ENCODE data around the gene MEX3A. TPM values are rescaled to one million over a fixed set of nuclear protein-coding genes. Genes with fewer than 3 reads are reported as not detected.
"Not testable (repeated sequence)": the region's sequence is repeated elsewhere in the genome, so short reads cannot be mapped to it uniquely, and the experiment has no call there.

The MEX3A gene
- total RNA-seq, 1 experiment from 2014 or later, result 52.7 TPM

DNA sequence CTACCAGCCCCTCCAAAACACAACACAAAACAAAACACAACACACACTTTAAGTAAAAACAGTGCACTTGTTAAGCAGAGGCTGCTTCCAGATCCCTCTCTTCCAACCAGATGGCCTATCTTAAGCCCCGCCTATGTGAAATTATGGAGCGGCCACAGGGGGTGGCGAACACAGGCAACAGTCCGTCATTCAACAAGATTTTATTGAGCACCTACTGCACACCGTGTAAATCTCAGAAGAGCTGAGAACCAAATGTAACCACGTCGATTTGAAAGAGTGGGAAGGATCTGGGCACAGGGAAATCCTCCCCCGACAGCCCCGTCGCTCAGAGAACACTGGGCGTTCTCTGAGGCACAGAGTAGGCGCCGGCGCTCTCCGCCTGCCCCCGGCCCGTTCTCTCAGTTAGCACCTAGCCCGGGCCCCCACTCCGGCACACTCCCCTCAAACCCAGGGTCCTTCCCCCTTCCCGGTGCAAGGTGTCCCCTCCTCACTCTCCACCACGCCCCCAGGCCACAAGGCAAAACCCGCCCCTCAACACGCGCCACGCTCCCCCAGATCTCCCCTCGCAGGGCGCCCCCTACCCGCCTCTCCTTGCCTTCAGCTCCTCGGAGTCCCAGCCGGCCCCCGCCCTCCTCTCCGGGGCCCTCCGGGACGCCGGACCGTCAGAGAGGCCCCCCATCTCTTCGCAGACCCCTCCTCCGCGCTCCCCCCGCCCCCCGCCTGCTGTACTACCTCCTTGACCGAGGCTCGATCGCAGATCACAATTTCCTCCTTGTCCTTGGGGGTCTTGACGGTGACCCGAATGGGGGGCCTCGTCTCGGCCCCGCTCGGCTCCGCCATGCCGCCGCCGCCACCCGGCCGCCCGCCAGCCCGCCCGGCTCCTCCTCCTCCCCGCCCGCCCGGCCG, 29.1 kb downstream of the MEX3A start:
- Histone ChIP-seq H3K4me3 (ENCODE audit: insufficient read depth, low read depth, low read length) (peak overlapping the region; percentile 78), H3K36me3 (replicated peaks; ENCODE audit: control insufficient read depth, insufficient read depth, low read length) (peaks cover 13% of the 10 kb centered on the region), H3K27me3 (ENCODE audit: control insufficient read depth, insufficient read depth, low read length) (no peaks in the 10 kb centered on the region)
- peak; percentile 97 for DNase-seq

DNA sequence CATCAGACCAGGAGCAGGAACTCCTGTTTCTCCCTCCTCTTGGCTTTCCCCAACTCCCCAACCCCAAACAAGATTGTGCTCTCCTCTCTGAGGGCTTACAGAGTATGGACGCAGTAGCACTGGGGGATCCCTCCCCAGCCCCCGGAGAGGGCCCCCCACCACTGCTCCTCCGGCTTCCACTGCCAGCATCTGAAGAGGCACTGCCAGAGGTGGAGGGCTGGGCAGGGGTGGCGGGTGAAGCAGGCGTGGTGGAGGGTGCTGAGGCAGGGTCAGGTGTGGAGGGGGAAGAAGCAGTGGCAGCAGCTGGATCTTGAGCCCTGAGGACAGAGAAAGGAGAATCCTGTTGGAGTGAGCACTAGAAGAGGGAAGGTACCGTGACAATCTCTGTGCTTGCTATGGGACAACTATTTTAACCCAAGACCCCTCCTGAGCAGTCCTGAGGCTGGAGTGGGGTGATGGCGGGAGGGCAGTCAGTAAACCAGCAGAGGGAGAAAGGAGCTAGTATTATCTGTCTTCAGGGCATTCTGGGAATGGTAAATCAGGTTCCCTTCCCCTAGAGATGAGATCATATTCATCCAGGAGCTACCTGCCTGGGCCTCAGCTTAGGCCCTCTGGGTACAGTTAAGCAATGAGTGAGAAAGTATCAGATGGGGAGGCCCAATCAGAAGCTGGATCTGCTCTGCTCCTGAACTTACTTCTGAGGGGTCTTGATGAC, 31.1 kb downstream of the MEX3A start:
- H3K27me3 ChIP-seq (ENCODE audit: control insufficient read depth, insufficient read depth, low read length), result no peaks in the 10 kb centered on the region
- DNase-seq, result peak; percentile 55

DNA sequence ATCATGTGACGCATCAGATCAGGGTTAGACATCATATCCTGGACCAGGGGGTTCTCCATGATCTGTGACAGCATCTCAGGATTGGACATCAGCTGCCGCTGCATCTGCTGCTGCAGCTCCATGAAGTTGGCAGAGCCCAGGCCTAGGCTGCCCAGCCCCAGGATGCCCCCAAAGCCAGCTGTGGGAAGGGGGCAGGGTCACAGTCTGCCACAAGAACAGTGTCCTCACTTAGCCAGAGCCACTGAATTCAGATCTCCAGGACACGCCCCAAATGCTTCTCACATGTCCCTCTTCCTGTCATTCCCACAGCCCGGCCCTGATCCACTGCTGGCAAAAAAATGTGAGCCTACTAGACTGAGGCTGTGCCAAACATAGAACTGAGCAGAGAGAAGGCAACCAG, 31.9 kb downstream of the MEX3A start:
- DNase-seq, result no peak
- H3K4me3 ChIP-seq (ENCODE audit: insufficient read depth, low read depth, low read length), result no peak overlapping the region
- H3K27me3 ChIP-seq (ENCODE audit: control insufficient read depth, insufficient read depth, low read length), result no peaks in the 10 kb centered on the region
- H3K36me3 ChIP-seq (replicated peaks; ENCODE audit: control insufficient read depth, insufficient read depth, low read length), result peaks cover 9% of the 10 kb centered on the region

More for the DNA sequence above, 31.1 kb downstream of the MEX3A start:
- Histone ChIP-seq H3K4me3 (ENCODE audit: insufficient read depth, low read depth, low read length) (no peak overlapping the region), H3K36me3 (replicated peaks; ENCODE audit: control insufficient read depth, insufficient read depth, low read length) (peaks cover 9% of the 10 kb centered on the region)

DNA sequence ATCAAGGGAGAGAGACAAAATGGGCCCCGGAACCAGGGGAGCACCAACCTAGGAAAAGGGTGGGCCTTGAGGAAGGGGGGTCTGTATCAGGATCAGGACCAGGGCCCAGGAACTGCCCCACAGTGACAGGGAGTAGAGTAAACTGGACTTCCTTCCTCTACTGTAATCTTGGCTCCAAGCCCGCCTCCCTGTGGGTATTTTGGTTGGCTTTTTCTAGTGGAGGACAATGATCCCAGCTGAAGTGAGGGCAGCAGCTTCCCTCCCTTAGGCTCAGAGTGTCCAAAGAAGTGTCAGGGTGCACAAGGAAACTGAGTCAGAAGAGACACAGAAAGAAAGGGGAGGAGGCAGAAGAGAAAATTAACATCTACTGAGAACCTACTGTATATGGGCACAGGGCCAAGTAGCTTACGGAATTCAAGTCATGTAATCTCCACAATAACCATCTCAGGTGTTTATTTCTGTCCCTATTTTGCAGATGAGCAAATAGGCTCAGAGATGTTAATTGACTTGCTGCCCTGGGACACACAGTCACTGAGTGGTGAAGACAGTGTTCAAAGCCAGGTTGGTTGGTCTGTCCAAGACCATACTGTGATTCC, 33.5 kb downstream of the MEX3A start:
- Histone ChIP-seq H3K27me3 (ENCODE audit: control insufficient read depth, insufficient read depth, low read length) (no peaks in the 10 kb centered on the region), H3K36me3 (replicated peaks; ENCODE audit: control insufficient read depth, insufficient read depth, low read length) (peaks cover 9% of the 10 kb centered on the region), H3K4me3 (ENCODE audit: insufficient read depth, low read depth, low read length) (no peak overlapping the region)
- no peak for DNase-seq

DNA sequence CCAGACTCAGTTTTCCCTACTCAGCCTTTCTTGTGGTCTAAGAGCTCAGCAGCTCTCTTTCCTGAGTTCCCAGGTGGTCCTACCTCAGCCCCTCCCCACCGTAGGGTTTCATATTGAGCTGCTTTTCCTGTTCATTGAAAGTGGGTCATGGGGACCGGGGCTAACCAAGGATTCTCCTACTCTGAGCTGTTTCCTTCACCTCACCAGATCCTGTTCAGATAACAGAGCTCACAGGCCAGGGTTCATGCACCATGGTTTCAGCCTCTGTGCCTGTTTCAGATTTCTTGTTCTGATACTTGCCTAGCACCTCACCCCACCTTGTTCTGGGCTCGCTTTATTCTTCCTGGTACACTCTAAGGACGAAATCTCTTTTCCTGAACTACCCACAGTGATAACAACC, 37.2 kb downstream of the MEX3A start:
- H3K36me3 ChIP-seq (replicated peaks; ENCODE audit: control insufficient read depth, insufficient read depth, low read length), result peaks cover 20% of the 10 kb centered on the region
- H3K27me3 ChIP-seq (ENCODE audit: control insufficient read depth, insufficient read depth, low read length), result no peaks in the 10 kb centered on the region
- no peak for DNase-seq
- H3K4me3 ChIP-seq (ENCODE audit: insufficient read depth, low read depth, low read length), result no peak overlapping the region

DNA sequence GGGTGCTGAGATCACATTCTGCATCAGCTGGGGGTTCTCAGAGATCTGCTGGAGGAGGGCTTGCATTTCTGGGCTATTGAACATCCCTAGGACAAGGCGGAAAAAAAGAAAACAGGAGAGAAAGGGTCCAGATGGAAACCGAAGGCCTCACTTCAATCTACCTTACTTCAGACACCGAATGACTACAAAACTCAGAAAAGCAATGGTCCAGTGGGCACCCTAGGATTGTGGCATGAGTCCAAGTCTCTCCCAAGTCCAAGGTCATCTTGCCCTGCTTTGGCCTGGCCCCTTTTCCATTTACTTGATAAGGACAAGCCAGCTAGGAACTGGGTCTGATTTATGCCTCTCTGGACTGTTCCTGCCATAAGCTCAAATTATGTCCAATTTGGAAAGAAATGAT, 39.4 kb downstream of the MEX3A start:
- Histone ChIP-seq H3K36me3 (replicated peaks; ENCODE audit: control insufficient read depth, insufficient read depth, low read length) (peaks cover 11% of the 10 kb centered on the region), H3K27me3 (ENCODE audit: control insufficient read depth, insufficient read depth, low read length) (no peaks in the 10 kb centered on the region), H3K4me3 (ENCODE audit: insufficient read depth, low read depth, low read length) (no peak overlapping the region)
- no peak for DNase-seq

DNA sequence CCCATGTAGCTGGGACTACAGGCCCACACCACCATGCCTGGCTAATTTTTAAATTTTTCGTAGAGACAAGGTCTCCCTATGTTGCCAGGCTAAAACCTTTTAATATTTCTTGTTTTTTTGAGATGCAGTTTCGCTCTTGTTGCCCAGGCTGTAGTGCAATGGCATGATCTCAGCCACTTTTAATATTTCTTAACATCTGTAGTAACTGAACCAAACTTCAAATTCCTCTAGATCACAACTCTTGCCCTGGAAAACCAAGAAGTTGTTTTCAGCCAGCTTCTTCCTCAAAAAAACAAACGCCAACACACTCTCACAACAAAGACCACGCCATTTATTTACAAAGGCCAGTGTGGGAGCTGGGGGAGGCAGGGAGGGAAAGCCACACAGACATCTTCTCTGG, 47.3 kb downstream of the MEX3A start:
- not testable (repeated sequence) for H3K4me3 ChIP-seq (ENCODE audit: insufficient read depth, low read depth, low read length); H3K36me3 ChIP-seq (replicated peaks; ENCODE audit: control insufficient read depth, insufficient read depth, low read length); DNase-seq; H3K27me3 ChIP-seq (ENCODE audit: control insufficient read depth, insufficient read depth, low read length)

DNA sequence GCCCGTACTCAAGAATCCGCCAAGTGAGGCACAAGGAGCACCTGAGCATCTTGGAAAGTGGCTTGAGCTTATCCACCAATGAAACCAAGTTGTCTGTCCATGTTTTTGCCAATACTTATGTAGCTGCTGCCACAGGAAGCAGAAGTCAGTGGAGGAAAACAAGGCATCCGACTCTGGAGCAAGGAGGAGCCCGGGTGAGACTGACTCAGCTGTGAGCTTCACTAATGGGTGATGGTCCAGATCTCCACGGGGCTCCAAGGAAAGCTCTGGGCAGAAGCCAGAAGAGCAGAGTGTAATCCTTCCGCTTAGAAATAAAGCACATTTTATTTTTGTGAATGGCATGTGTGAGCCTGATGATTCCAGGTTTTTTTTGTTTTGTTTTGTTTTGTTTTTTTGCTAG, 49.3 kb downstream of the MEX3A start:
- no peaks in the 10 kb centered on the region for H3K36me3 ChIP-seq (replicated peaks; ENCODE audit: control insufficient read depth, insufficient read depth, low read length)
- no peak for DNase-seq
- H3K4me3 ChIP-seq (ENCODE audit: insufficient read depth, low read depth, low read length), result no peak overlapping the region
- no peaks in the 10 kb centered on the region for H3K27me3 ChIP-seq (ENCODE audit: control insufficient read depth, insufficient read depth, low read length)

DNA sequence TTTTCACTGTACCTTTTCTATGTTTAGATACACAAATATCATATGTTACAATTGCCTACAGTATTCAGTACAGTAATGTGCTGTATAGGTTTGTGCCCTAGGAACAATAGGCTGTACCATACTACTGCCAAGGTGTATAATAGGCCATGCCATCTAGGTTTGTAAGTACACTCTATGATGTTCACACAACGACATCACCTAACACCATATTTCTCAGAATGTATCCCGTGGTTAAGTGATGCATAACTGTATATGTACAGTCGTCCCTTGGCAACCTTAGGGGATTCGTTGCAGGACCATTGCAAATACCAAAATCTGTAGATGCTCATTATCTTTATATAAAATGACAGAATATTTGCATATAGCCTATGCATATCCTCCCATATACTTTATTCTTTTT, 55.7 kb downstream of the MEX3A start:
- no peak for DNase-seq
- Histone ChIP-seq H3K36me3 (replicated peaks; ENCODE audit: control insufficient read depth, insufficient read depth, low read length) (no peaks in the 10 kb centered on the region), H3K4me3 (ENCODE audit: insufficient read depth, low read depth, low read length) (no peak overlapping the region), H3K27me3 (ENCODE audit: control insufficient read depth, insufficient read depth, low read length) (no peaks in the 10 kb centered on the region; the same call in 1 of the 2 replicates)

DNA sequence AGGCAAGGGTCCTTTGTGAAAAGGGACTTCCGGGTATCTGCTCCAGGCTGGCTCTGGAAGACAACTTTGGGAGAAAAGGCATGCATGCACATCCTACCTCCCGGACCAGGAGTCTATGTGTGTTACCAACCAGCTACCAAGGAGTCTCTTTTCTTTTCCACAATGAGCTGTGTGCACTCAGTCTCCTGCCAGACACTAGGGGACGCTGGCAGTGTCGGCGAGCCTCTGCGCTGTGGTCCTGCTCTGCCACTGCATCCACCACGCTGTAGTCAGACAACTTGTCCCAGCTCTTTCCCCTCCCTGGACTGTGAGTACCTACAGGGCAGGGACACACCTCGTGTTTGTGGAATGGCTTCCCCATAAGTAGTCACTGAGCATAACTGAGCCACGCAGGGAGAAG, 56.4 kb downstream of the MEX3A start:
- no peak overlapping the region for H3K4me3 ChIP-seq (ENCODE audit: insufficient read depth, low read depth, low read length)
- no peaks in the 10 kb centered on the region; the same call in 1 of the 2 replicates for H3K27me3 ChIP-seq (ENCODE audit: control insufficient read depth, insufficient read depth, low read length)
- DNase-seq, result peak; percentile 90
- no peaks in the 10 kb centered on the region for H3K36me3 ChIP-seq (replicated peaks; ENCODE audit: control insufficient read depth, insufficient read depth, low read length)

DNA sequence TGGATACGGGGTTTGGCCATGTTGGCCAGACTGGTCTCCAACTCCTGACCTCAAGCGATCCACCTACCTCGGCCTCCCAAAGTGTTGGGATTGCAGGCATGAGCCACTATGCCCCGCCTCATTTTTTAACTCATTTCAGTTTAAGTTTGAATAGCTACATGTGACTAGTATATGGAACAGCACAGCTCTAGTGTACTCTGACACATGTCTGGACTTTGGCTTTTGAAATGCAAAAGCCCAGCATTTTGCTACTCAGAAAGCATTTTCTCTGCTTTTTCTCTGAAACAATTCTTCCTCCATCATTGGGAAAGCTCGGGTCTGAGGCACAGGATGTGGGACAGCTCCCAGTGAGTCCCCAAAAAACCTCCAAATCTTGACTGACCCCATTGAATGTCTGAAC, 57.5 kb downstream of the MEX3A start:
- no peak for DNase-seq
- no peaks in the 10 kb centered on the region; the same call in 1 of the 2 replicates for H3K27me3 ChIP-seq (ENCODE audit: control insufficient read depth, insufficient read depth, low read length)
- no peak overlapping the region for H3K4me3 ChIP-seq (ENCODE audit: insufficient read depth, low read depth, low read length)

More for the DNA sequence above, 57.5 kb downstream of the MEX3A start:
- no peaks in the 10 kb centered on the region; the same call in 1 of the 2 replicates for H3K36me3 ChIP-seq (replicated peaks; ENCODE audit: control insufficient read depth, insufficient read depth, low read length)

Other genes starting within 250 kb of the MEX3A start
- gene GON4L, start 225.3 kb downstream of the MEX3A start, total RNA-seq (2014; rRNA removed; shearing (Covaris generic)), result 30.7 and 42.5 TPM in 2 replicates
- 9.6 and 11.0 TPM in 2 replicates for gene SYT11, start 222.9 kb downstream of the MEX3A start, total RNA-seq (2014; rRNA removed; shearing (Covaris generic))
- gene RIT1, start 171.1 kb downstream of the MEX3A start, total RNA-seq (2014; rRNA removed; shearing (Covaris generic)), result 39.1 and 47.1 TPM in 2 replicates
- 58.4 and 78.1 TPM in 2 replicates for gene KHDC4, start 148.1 kb downstream of the MEX3A start, total RNA-seq (2014; rRNA removed; shearing (Covaris generic))
- gene RXFP4, start 140.8 kb downstream of the MEX3A start, total RNA-seq (2014; rRNA removed; shearing (Covaris generic)), result not detected in 2 replicates
- gene ARHGEF2, start 103.9 kb downstream of the MEX3A start, total RNA-seq (2014; rRNA removed; shearing (Covaris generic)), result 97.1 and 104 TPM in 2 replicates
- gene SSR2, start 61.5 kb downstream of the MEX3A start, total RNA-seq (2014; rRNA removed; shearing (Covaris generic)), result 427 and 445 TPM in 2 replicates
- 64.6 and 66.3 TPM in 2 replicates for gene UBQLN4, start 28.7 kb downstream of the MEX3A start, total RNA-seq (2014; rRNA removed; shearing (Covaris generic))
- 58.0 and 74.1 TPM in 2 replicates for gene LAMTOR2, start 27.7 kb downstream of the MEX3A start, total RNA-seq (2014; rRNA removed; shearing (Covaris generic))
- 18.3 and 27.6 TPM in 2 replicates for gene RAB25, start 21.3 kb downstream of the MEX3A start, total RNA-seq (2014; rRNA removed; shearing (Covaris generic))
- 101 and 119 TPM in 2 replicates for gene LMNA, start 32.2 kb upstream of the MEX3A start, total RNA-seq (2014; rRNA removed; shearing (Covaris generic))
- 10.3 and 15.8 TPM in 2 replicates for gene SEMA4A, start 71.1 kb upstream of the MEX3A start, total RNA-seq (2014; rRNA removed; shearing (Covaris generic))
- 31.9 and 33.2 TPM in 2 replicates for gene SLC25A44, start 111.6 kb upstream of the MEX3A start, total RNA-seq (2014; rRNA removed; shearing (Covaris generic))
- gene PMF1, start 130.5 kb upstream of the MEX3A start, total RNA-seq (2014; rRNA removed; shearing (Covaris generic)), result 286 and 290 TPM in 2 replicates
- 1.4 and 2.7 TPM in 2 replicates for gene BGLAP, start 159.7 kb upstream of the MEX3A start, total RNA-seq (2014; rRNA removed; shearing (Covaris generic))
- gene PAQR6, start 165.6 kb upstream of the MEX3A start, total RNA-seq (2014; rRNA removed; shearing (Covaris generic)), result 6.1 and 11.5 TPM in 2 replicates
- 216 and 232 TPM in 2 replicates for gene SMG5, start 200.4 kb upstream of the MEX3A start, total RNA-seq (2014; rRNA removed; shearing (Covaris generic))
- 2.3 and 3.1 TPM in 2 replicates for gene TMEM79, start 201.9 kb upstream of the MEX3A start, total RNA-seq (2014; rRNA removed; shearing (Covaris generic))
- gene GLMP, start 213.2 kb upstream of the MEX3A start, total RNA-seq (2014; rRNA removed; shearing (Covaris generic)), result 106 and 120 TPM in 2 replicates
- not detected in 2 replicates for gene VHLL, start 216.8 kb upstream of the MEX3A start, total RNA-seq (2014; rRNA removed; shearing (Covaris generic))